GM10266 (cell line): ENCODE measurements around the gene TBC1D25.
A peak's percentile ranks its signal among the peaks of the same experiment; 100 is the strongest.
"Not testable (repeated sequence)": the region's sequence is repeated elsewhere in the genome, so short reads cannot be mapped to it uniquely, and the experiment has no call there.

Experiments
- DNase-seq: peaks from one replicate; pipeline ENCODE4 v3.0.0; 2012; ENCODE audit errors: extremely low spot score
- CTCF ChIP-seq: IDR thresholded peaks from 2 replicates; pipeline ENCODE4 v1.5.1; 2012; ENCODE audit warnings: mild to moderate bottlenecking, low read depth; ENCODE audit not compliant: control insufficient read depth, insufficient read depth; ENCODE audit errors: missing control alignments

TBC1D25 gene

DNA sequence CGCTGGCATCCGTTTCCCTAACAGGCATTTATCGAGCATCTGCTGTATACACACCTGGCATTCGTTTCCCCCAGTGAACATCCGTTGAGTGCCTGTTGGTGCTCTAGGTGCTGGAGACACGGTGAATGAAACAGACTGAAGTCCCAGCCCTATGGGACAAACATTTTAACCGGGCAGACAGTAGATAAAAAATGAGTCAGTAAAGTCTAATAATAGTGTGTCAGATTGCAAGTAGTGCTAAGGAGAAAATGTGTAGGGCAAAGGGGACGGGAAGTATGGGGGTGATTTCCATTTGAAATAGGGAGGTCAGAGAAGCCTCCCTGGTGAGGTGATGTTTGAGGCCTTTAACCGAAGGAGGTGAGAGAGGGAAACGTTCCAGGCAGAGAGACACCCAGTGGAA is 23.2 kb upstream of the TBC1D25 start:
- no peak for TF ChIP-seq CTCF
- no peak for DNase-seq

- no peak for DNase-seq
- TF ChIP-seq CTCF, result no peak
Measured at GRCh38 chrX:48516987-48517386, 22.5 kb upstream of the TBC1D25 start.

DNA sequence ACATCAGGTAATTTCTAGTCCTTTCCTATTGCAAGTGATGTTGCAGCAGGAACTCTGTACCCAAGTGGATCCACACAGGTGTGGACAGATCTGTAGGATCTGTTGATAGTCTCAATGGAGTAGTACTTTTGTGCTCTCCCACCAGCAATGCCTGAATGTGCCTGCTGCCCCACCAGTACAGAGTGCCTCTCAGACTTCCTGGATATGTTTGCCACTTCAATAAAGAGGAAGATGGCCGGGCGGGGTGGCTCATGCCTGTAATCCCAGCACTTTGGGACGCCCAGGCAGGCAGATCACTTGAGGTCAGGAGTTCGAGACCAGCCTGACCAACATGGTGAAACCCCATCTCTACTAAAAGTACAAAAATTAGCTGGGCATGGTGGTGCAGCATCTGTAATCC is 20.0 kb upstream of the TBC1D25 start:
- not testable (repeated sequence) for DNase-seq

DNA sequence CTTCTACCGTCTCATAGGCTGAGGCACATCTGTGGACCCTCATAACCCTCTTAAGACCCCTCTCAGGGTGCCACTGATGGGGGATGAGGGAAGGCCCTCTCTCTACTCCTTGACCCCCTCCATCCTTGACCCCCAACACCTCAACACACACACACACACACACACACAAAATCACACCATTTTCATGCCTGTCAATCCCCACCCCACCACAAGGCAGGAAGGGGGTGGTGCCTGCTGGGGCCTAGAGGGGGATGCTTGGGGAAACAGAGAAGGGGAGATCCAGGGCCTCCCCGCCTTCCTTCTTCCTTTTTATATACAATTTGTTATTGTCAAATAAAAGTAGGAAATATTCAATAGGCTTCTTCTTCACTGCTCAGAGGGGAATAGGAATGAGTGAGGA is 19.1 kb upstream of the TBC1D25 start:
- no peak for TF ChIP-seq CTCF
- no peak for DNase-seq

GRCh38 chrX:48520976-48521352 is 18.6 kb upstream of the TBC1D25 start:
- peak; percentile 24 for DNase-seq
- no peak for TF ChIP-seq CTCF

DNA sequence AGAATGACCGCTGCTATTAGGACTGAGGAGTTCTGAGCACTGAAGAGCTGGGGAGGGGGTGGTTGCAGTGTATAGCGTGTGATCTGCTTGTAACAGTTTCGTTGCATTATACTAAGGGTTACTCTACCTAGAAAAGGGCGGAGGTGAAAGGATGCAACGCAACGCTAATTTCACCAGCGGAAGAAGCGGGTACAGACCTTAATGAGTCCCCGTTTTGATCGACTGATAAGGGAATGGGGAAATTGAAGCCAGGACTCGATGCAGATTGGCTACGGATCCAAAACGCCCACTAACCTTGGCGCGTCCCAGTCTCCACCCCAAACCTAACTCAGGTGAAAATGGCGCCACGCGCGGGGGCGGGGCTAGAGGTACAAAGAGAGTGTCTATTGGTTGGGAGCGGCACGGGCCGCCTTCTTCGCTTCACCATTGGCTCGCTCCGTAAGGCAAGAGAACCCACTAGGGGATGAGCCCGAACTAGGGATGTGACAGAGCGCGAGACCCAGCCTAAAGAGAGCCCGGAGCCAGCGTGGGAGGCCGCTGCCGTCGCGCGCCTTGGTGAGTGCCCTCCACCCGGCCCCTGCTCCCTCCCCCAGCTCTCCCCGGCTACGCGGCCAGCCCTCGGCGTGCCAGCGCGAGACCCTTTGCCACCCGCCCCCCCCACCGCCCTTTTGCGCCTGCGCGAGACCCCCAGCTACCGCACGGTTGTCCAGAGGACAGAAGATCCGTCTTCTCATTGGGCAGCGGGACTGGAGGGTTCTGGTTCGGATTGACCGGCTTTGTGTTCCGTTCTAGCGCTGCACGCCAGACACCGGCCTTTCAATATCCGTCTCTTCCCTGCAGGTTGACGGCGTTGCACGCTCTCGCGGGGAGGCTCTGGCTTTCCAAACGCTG is 17.9 kb upstream of the TBC1D25 start, which contains the start of gene EBP:
Gene EBP, plus strand, starts transcription at position 456 of the 891 bp plus-strand sequence. CDS start 1,964 bp downstream, outside the sequence.
- peak; percentile 88 for DNase-seq
- no peak for TF ChIP-seq CTCF

GRCh38 chrX:48522291-48522690 is 17.2 kb upstream of the TBC1D25 start:
- TF ChIP-seq CTCF, result no peak
- no peak for DNase-seq
